IMR-90 (cell line): ENCODE measurements around the gene AFG1L. TPM values are rescaled to one million over a fixed set of nuclear protein-coding genes. Genes with fewer than 3 reads are reported as not detected.
A peak's percentile ranks its signal among the peaks of the same experiment; 100 is the strongest.

Source experiments
- ATAC-seq: fragments of 200-7000 bp; cut with Tn5 transposase; 2 replicates; pipeline ENCODE4 v1.9.1; 2020; ENCODE audit warnings: low read depth, mild to moderate bottlenecking, moderate library complexity
- BruUV-seq: library from RNA; stranded (reverse); fragments of 400-500 nt; replicated peaks from 2 replicates; lab custom pipeline; 2021; lab: Mats Ljungman, UMichigan
- CTCF ChIA-PET: fragments of 300-600 bp; formaldehyde crosslinking; extraction: SDS; loops from one replicate; lab custom pipeline; 2021; ENCODE audit warnings: antibody characterized with exemption; lab: Yijun Ruan, JAX
- POLR2A ChIA-PET: fragments of 300-600 bp; sonication (Branson Sonifier 250); formaldehyde crosslinking; loops from one replicate; lab custom pipeline; 2022; ENCODE audit warnings: antibody characterized with exemption; ENCODE audit not compliant: unreplicated experiment; lab: Charles Lee
- DNase-seq: peaks from one replicate; pipeline ENCODE4 v3.0.0; 2013
- H2AFZ ChIP-seq: replicated peaks from 2 replicates; pipeline ENCODE3; 2013; ENCODE audit warnings: low read length, mild to moderate bottlenecking; ENCODE audit not compliant: poor library complexity
- H2AK5ac ChIP-seq: 2 replicates; pipeline ENCODE4 v1.6.1; 2013; ENCODE audit warnings: low read depth, low read length, inconsistent platforms
- H2AK9ac ChIP-seq: replicated peaks from 2 replicates; pipeline ENCODE3; 2013; ENCODE audit warnings: mild to moderate bottlenecking, low read depth, low read length, moderate library complexity; ENCODE audit not compliant: poor library complexity
- H2BK120ac ChIP-seq: 2 replicates; pipeline ENCODE4 v1.6.1; 2013; ENCODE audit warnings: low read depth, low read length, inconsistent platforms
- H2BK15ac ChIP-seq: 3 replicates; pipeline ENCODE4 v1.6.1; 2013; ENCODE audit warnings: low read depth, low read length, inconsistent platforms
- H2BK20ac ChIP-seq: 2 replicates; pipeline ENCODE4 v1.6.1; 2013; ENCODE audit warnings: low read depth, mild to moderate bottlenecking, inconsistent platforms, low read length, moderate library complexity
- H2BK5ac ChIP-seq: 2 replicates; pipeline ENCODE4 v1.6.1; 2013; ENCODE audit warnings: mild to moderate bottlenecking, low read depth, low read length, inconsistent platforms; ENCODE audit not compliant: poor library complexity, severe bottlenecking
- H3K14ac ChIP-seq: replicated peaks from 2 replicates; pipeline ENCODE4 v1.6.1; 2013; ENCODE audit warnings: low read depth, low read length, inconsistent platforms
- H3K18ac ChIP-seq: 2 replicates; pipeline ENCODE4 v1.6.1; 2013; ENCODE audit warnings: low read depth, low read length, control low read depth
- H3K23ac ChIP-seq: 2 replicates; pipeline ENCODE4 v1.6.1; 2013; ENCODE audit warnings: low read depth, low read length, inconsistent platforms
- H3K27ac ChIP-seq: 2 replicates; pipeline ENCODE4 v1.5.1; 2013; ENCODE audit warnings: mild to moderate bottlenecking, control low read depth, low read length; ENCODE audit not compliant: insufficient read depth
- H3K27me3 ChIP-seq: 2 replicates; pipeline ENCODE4 v1.6.1; 2013; ENCODE audit warnings: low read length; ENCODE audit not compliant: control insufficient read depth, insufficient read depth
- H3K36me3 ChIP-seq: 2 replicates; pipeline ENCODE4 v1.6.1; 2013; ENCODE audit warnings: low read length, mixed read lengths; ENCODE audit not compliant: control insufficient read depth, insufficient read depth
- H3K4ac ChIP-seq: 2 replicates; pipeline ENCODE4 v1.6.1; 2013; ENCODE audit warnings: low read depth, low read length, inconsistent platforms
- H3K4me1 ChIP-seq: 2 replicates; pipeline ENCODE4 v1.6.1; 2013; ENCODE audit warnings: low read length, mixed read lengths; ENCODE audit not compliant: control insufficient read depth, insufficient read depth
- H3K4me2 ChIP-seq: 2 replicates; pipeline ENCODE4 v1.6.1; 2013; ENCODE audit warnings: low read depth, mild to moderate bottlenecking, control low read depth, low read length, moderate library complexity
- H3K4me3 ChIP-seq: 2 replicates; pipeline ENCODE4 v1.5.1; 2013; ENCODE audit warnings: low read depth, mild to moderate bottlenecking, control low read depth, low read length, moderate library complexity; ENCODE audit not compliant: insufficient read depth
- H3K56ac ChIP-seq: 2 replicates; pipeline ENCODE4 v1.6.1; 2013; ENCODE audit warnings: low read length, inconsistent platforms; ENCODE audit not compliant: insufficient read depth; ENCODE audit errors: extremely low read depth
- H3K79me1 ChIP-seq, 2 experiments: 2 replicates each; pipeline ENCODE4 v1.6.1; 2013; ENCODE audit warnings: low read length in 2 of 2, inconsistent platforms in 1 of 2, low read depth in 1 of 2
- H3K9ac ChIP-seq: 2 replicates; pipeline ENCODE4 v1.6.1; 2013; ENCODE audit warnings: low read depth, low read length, control low read depth
- H3K9me1 ChIP-seq: 2 replicates; pipeline ENCODE4 v1.6.1; 2013; ENCODE audit warnings: low read length, inconsistent platforms; ENCODE audit not compliant: insufficient read depth
- H3K9me3 ChIP-seq: 2 replicates; pipeline ENCODE4 v1.6.1; 2013; ENCODE audit warnings: low read length; ENCODE audit not compliant: control insufficient read depth, insufficient read depth
- H4K20me1 ChIP-seq: 2 replicates; pipeline ENCODE4 v1.6.1; 2013; ENCODE audit warnings: low read length, inconsistent platforms; ENCODE audit not compliant: insufficient read depth
- H4K5ac ChIP-seq: 2 replicates; pipeline ENCODE4 v1.6.1; 2013; ENCODE audit warnings: mild to moderate bottlenecking, low read depth, low read length, control low read depth
- H4K8ac ChIP-seq, 2 experiments: 2 replicates each; pipeline ENCODE4 v1.6.1; 2013; ENCODE audit warnings: low read depth in 2 of 2, low read length in 2 of 2, control low read depth in 1 of 2, inconsistent platforms in 1 of 2
- H4K91ac ChIP-seq: 2 replicates; pipeline ENCODE4 v1.6.1; 2013; ENCODE audit warnings: low read depth, low read length, inconsistent platforms; ENCODE audit not compliant: insufficient read depth
- BHLHE40 ChIP-seq: fragments of 150-350 bp; IDR thresholded peaks from 2 replicates; pipeline ENCODE4 v1.6.1; 2016; ENCODE audit warnings: mild to moderate bottlenecking, low read depth, low read length
- CEBPB ChIP-seq: IDR thresholded peaks from 2 replicates; pipeline ENCODE4 v1.6.1; 2012; ENCODE audit warnings: low read depth, low read length, improper control_type of control experiment
- POLR2A ChIP-seq: IDR thresholded peaks from 2 replicates; pipeline ENCODE4 v1.6.1; 2012; ENCODE audit warnings: mild to moderate bottlenecking, low read depth, low read length
- RAD21 ChIP-seq: IDR thresholded peaks from 2 replicates; pipeline ENCODE4 v1.6.1; 2012; ENCODE audit warnings: low read length, improper control_type of control experiment
- SMC3 ChIP-seq: fragments of 150-350 bp; IDR thresholded peaks from 2 replicates; pipeline ENCODE4 v1.6.1; 2016; ENCODE audit warnings: low read depth, mild to moderate bottlenecking, antibody characterized with exemption, low read length, moderate library complexity
- WGBS, 2 experiments: methylation state at CpG; one replicate each; pipeline versions ENCODE4 v1.1.5 to v1.1.7; 2013; ENCODE audit warnings: missing lambda C conversion rate in 2 of 2; ENCODE audit not compliant: insufficient read length in 1 of 2; ENCODE audit errors: extremely low coverage in 2 of 2; 5-methylcytosine and 5-hydroxymethylcytosine counted together
- dilution Hi-C: fragments of 300-500 bp; cut with HindIII; formaldehyde crosslinking; loops from one replicate; pipeline ENCODE4 v1.14.3; 2018; ENCODE audit warnings: low sequenced_read_pairs; ENCODE audit not compliant: unreplicated experiment
- in situ Hi-C: fragments of 300-500 bp; cut with MboI; formaldehyde crosslinking; loops from 3 replicates; pipeline ENCODE4 v1.14.3; 2019; ENCODE audit warnings: low sequenced_read_pairs, inconsistent platforms, mixed read lengths
- intact Hi-C: fragments of 100-400 bp; cut with micrococcal nuclease; formaldehyde crosslinking; loops from 2 replicates; pipeline ENCODE4 v1.10.0; 2022
- polyA plus RNA-seq, 3 experiments: library from polyadenylated mRNA; depleted of rRNA; stranded (reverse); fragments of >200 nt; gene quantifications; 2 replicates each; pipeline ENCODE4 v1.2.3, GENCODE V29; 2012; ENCODE audit warnings: low replicate concordance in 1 of 3
- total RNA-seq: library from RNA; depleted of rRNA; stranded (reverse); fragments of >200 nt; gene quantifications from 2 replicates; pipeline ENCODE4 v1.2.3, GENCODE V29; 2012
- TF ChIP-seq, protein P1 (sequence below): conservative IDR thresholded peaks from 2 replicates; pipeline ENCODE4 v1.5.1; 2012; ENCODE audit warnings: mild to moderate bottlenecking, low read depth, low read length, improper control_type of control experiment

Gene AFG1L
- total and polyA plus RNA-seq, 2 of the 4 experiments (the other 2 are of a cell fraction), result 1.0 to 2.0 TPM

DNA sequence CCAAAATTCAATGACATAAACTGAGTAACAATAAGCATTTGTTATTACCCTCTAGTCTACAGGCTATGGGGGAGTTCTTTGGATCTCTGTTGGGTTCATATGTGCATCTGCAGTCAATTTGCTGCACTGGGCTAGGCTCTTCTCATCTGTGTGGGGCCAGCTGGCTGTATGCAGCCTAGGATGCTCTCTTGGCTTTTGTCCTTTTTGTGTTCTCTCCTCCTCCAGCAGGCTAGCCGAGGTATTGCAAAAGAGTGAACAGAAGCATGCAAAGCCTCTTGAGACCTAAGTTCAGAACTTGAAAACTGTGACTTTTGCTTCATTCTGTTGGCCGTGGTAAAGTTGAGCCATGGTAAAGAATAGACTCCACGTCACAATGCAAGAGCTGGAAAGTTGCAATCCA lies 203.0 kb downstream of the AFG1L start:
- Histone ChIP-seq H2AK5ac (no peak overlapping the region), H4K20me1 (no peaks in the 10 kb centered on the region), H3K36me3 (no peaks in the 10 kb centered on the region), H3K4me2 (no peak overlapping the region), H3K4me1 (no peaks in the 10 kb centered on the region), H3K9me1 (no peaks in the 10 kb centered on the region), H3K9ac (no peak overlapping the region), H2BK5ac (no peak overlapping the region), H2BK15ac (no peak overlapping the region), H4K8ac (no peak overlapping the region), H4K5ac (no peak overlapping the region), H2AK9ac (no peak overlapping the region), H3K27ac (no peak overlapping the region), H3K14ac (no peak overlapping the region), H3K4me3 (no peak overlapping the region), H2BK20ac (no peak overlapping the region), H3K23ac (no peak overlapping the region), H2AFZ (no peak overlapping the region), H3K56ac (no peak overlapping the region), H3K4ac (no peak overlapping the region), H3K9me3 (no peaks in the 10 kb centered on the region), H3K27me3 (no peaks in the 10 kb centered on the region), H3K18ac (no peak overlapping the region), H2BK120ac (no peak overlapping the region), H3K79me1 (no peaks in the 10 kb centered on the region), H4K91ac (no peak overlapping the region)
- no TSS peak for BruUV-seq
- dilution Hi-C loops (no loop called here), intact Hi-C loops (no loop called here), in situ Hi-C loops (loop anchor here (10.0 kb wide), 1 partner anchor 383 kb away; no protein-coding TSS in a partner anchor)
- DNase-seq (peak; percentile 35), ATAC-seq (peak; percentile 78)
- 0% methylated on average over 1 of the region's 3 CpGs; no CpG with 5 or more reads in 1 of the 2 experiments for WGBS, 2 experiments
- no peak for TF ChIP-seq POLR2A
- TF ChIP-seq, protein P1, sequence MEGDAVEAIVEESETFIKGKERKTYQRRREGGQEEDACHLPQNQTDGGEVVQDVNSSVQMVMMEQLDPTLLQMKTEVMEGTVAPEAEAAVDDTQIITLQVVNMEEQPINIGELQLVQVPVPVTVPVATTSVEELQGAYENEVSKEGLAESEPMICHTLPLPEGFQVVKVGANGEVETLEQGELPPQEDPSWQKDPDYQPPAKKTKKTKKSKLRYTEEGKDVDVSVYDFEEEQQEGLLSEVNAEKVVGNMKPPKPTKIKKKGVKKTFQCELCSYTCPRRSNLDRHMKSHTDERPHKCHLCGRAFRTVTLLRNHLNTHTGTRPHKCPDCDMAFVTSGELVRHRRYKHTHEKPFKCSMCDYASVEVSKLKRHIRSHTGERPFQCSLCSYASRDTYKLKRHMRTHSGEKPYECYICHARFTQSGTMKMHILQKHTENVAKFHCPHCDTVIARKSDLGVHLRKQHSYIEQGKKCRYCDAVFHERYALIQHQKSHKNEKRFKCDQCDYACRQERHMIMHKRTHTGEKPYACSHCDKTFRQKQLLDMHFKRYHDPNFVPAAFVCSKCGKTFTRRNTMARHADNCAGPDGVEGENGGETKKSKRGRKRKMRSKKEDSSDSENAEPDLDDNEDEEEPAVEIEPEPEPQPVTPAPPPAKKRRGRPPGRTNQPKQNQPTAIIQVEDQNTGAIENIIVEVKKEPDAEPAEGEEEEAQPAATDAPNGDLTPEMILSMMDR, result peak; percentile 40
- TF ChIP-seq SMC3, result 0 out of 2 replicates have a peak, but pooled peaks have one; percentile 14
- TF ChIP-seq RAD21, result peak; percentile 39; the same call in 1 of the 2 replicates
- no peak for TF ChIP-seq BHLHE40
- peak; percentile 27; the same call in 1 of the 2 replicates for TF ChIP-seq CEBPB
- ChIA-PET POLR2A (no interaction called here), CTCF (interaction anchor here (0.6 to 1.1 kb wide), 2 partner anchors 245 to 383 kb away, joined by 3 to 7 read pairs; no protein-coding TSS in a partner anchor)
